ENCODE results near the gene EIF2S2. TPM values are rescaled to one million over a fixed set of nuclear protein-coding genes. Genes with fewer than 3 reads are reported as not detected.

Gene EIF2S2
- total and polyA plus RNA-seq, 2 donors (not counting 1 experiment from before 2014, with no cell fraction given), result 11.3 to 26.4 TPM

DNA sequence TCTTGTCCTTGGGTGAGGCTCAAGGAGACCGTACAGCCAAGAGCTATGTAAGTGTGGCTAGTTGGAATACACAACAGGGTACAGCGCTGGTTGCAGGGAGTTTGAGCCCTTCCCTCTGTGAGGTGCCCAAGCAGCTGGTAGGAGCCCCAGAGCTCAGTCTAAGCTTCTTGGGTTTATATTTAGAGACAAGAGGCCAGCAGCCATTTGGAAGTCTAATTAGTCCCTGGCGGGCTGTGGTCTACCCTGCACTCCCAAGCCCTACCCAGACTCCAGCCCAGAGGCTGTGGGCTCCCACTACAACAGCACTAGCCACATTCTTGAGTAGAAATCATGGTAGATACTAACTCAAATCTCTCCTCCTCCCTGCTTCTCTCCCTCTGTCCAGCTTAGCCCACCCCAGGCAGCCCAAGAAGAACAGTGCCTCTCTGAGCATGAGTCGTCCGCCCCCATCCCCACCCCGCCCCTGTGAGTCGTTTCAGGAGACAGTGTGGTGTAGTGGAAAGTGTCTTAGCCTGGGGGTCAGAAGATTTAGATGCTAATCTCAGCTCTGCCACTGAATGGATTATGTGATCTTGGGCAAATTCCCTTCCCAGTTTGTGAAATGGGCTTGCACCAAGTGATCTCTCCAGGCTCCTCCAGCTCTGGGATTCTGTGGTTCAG lies 37.8 kb downstream of the EIF2S2 start:
- H3K4me1 Mint-ChIP-seq, result peaks cover 8% of the 10 kb centered on the region
- no peaks in the 10 kb centered on the region for H3K27me3 ChIP-seq (replicated peaks in 1 of 4; ENCODE audit: control extremely low read depth in 1 of 4, control insufficient read depth in 3 of 4, insufficient read depth in 4 of 4, low read length in 3 of 4)
- no peak overlapping the region for H3K27ac Mint-ChIP-seq
- DNase-seq (no peak), ATAC-seq (ENCODE audit: low read depth) (no peak)
- no peak for TF ChIP-seq EZH2 (IDR thresholded peaks at IDR 0.05; ENCODE audit: borderline replicate concordance, insufficient read depth, low read depth, low read length, poor library complexity, severe bottlenecking)
- TF ChIP-seq, protein P1, sequence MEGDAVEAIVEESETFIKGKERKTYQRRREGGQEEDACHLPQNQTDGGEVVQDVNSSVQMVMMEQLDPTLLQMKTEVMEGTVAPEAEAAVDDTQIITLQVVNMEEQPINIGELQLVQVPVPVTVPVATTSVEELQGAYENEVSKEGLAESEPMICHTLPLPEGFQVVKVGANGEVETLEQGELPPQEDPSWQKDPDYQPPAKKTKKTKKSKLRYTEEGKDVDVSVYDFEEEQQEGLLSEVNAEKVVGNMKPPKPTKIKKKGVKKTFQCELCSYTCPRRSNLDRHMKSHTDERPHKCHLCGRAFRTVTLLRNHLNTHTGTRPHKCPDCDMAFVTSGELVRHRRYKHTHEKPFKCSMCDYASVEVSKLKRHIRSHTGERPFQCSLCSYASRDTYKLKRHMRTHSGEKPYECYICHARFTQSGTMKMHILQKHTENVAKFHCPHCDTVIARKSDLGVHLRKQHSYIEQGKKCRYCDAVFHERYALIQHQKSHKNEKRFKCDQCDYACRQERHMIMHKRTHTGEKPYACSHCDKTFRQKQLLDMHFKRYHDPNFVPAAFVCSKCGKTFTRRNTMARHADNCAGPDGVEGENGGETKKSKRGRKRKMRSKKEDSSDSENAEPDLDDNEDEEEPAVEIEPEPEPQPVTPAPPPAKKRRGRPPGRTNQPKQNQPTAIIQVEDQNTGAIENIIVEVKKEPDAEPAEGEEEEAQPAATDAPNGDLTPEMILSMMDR (IDR thresholded peaks at IDR 0.05), result no peak
- peaks cover 5 to 7% of the 10 kb centered on the region in 2 donors for H3K4me1 ChIP-seq (ENCODE audit: control insufficient read depth in 2 of 2, insufficient read depth in 2 of 2, low read length in 2 of 2)
- ChIA-PET CTCF (interaction anchor here (1.1 to 1.4 kb wide), 2 partner anchors 10 to 282 kb away, joined by 3 to 4 read pairs; no protein-coding TSS in a partner anchor), POLR2A (no interaction called here)
- no peak overlapping the region for H3K4me2 ChIP-seq (replicated peaks; ENCODE audit: low read depth, low read length, poor library complexity, severe bottlenecking)
- peaks cover 67% of the 10 kb centered on the region for H3K79me2 ChIP-seq (ENCODE audit: control insufficient read depth, insufficient read depth, low read length)
- H4K20me1 ChIP-seq (ENCODE audit: control insufficient read depth, insufficient read depth, low read length, poor library complexity, severe bottlenecking), result peaks cover 93% of the 10 kb centered on the region
- H2AFZ ChIP-seq (ENCODE audit: insufficient read depth, low read depth, low read length, poor library complexity, severe bottlenecking), result no peak overlapping the region
- no peak overlapping the region for H3K4me3 Mint-ChIP-seq
- no peaks in the 10 kb centered on the region for H3K27me3 Mint-ChIP-seq
- no peak overlapping the region for H3K4me3 ChIP-seq (ENCODE audit: control extremely low read depth in 1 of 5, extremely low read depth in 1 of 5, insufficient read depth in 1 of 5, low read depth in 2 of 5, low read length in 4 of 5)
- no peaks in the 10 kb centered on the region for H3K9me3 Mint-ChIP-seq (ENCODE audit: insufficient read depth)
- 88% methylated on average over 5 of the region's 7 CpGs for WGBS (ENCODE audit: insufficient coverage)
- H3K36me3 ChIP-seq (replicated peaks in 1 of 2; ENCODE audit: control extremely low read depth in 1 of 2, control insufficient read depth in 1 of 2, extremely low read depth in 1 of 2, insufficient read depth in 2 of 2, low read length in 1 of 2), result peaks cover 6 to 76% of the 10 kb centered on the region in 2 experiments
- intact Hi-C loops (cut with micrococcal nuclease), result no loop called here
- H3K9ac ChIP-seq (ENCODE audit: low read length), result no peak overlapping the region
- H3K9me3 ChIP-seq (ENCODE audit: control extremely low read depth in 1 of 3, control insufficient read depth in 2 of 3, insufficient read depth in 1 of 3, low read length in 2 of 3), result no peaks in the 10 kb centered on the region
- no peak overlapping the region for H3K27ac ChIP-seq (ENCODE audit: low read length in 2 of 2)

DNA sequence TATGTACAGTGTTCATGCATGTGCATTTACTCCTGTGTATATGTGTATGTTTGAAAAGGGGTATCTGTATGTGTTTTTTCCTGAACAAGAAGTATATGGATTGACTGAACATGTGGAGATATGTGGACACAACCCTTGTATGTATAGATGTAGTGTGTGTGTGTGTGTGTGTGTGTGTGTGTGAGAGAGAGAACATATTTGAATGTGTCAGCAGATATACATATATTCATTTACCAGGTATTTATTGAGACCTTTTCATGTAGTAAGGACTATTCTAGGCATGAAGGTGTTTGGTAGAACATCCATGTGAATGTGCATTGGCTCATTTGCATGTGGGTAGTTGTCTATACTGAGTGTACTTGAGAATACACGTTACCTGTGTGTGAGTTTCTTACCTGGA lies 39.3 kb downstream of the EIF2S2 start:
- H3K27ac Mint-ChIP-seq, result no peak overlapping the region
- H3K27me3 Mint-ChIP-seq, result no peaks in the 10 kb centered on the region

More for the DNA sequence above, 39.3 kb downstream of the EIF2S2 start:
- Histone ChIP-seq H4K20me1 (ENCODE audit: control insufficient read depth, insufficient read depth, low read length, poor library complexity, severe bottlenecking) (peaks cover 92% of the 10 kb centered on the region), H2AFZ (ENCODE audit: insufficient read depth, low read depth, low read length, poor library complexity, severe bottlenecking) (no peak overlapping the region), H3K4me3 (ENCODE audit: control extremely low read depth in 1 of 5, extremely low read depth in 1 of 5, insufficient read depth in 1 of 5, low read depth in 2 of 5, low read length in 4 of 5) (no peak overlapping the region), H3K4me2 (replicated peaks; ENCODE audit: low read depth, low read length, poor library complexity, severe bottlenecking) (no peak overlapping the region), H3K36me3 (replicated peaks in 1 of 2; ENCODE audit: control extremely low read depth in 1 of 2, control insufficient read depth in 1 of 2, extremely low read depth in 1 of 2, insufficient read depth in 2 of 2, low read length in 1 of 2) (peaks cover 4 to 61% of the 10 kb centered on the region in 2 experiments), H3K27ac (ENCODE audit: low read length in 2 of 2) (no peak overlapping the region), H3K27me3 (replicated peaks in 1 of 4; ENCODE audit: control extremely low read depth in 1 of 4, control insufficient read depth in 3 of 4, insufficient read depth in 4 of 4, low read length in 3 of 4) (no peaks in the 10 kb centered on the region), H3K9ac (ENCODE audit: low read length) (no peak overlapping the region), H3K4me1 (ENCODE audit: control insufficient read depth in 2 of 2, insufficient read depth in 2 of 2, low read length in 2 of 2) (peaks cover 9 to 13% of the 10 kb centered on the region in 2 donors), H3K79me2 (ENCODE audit: control insufficient read depth, insufficient read depth, low read length) (peaks cover 72% of the 10 kb centered on the region), H3K9me3 (ENCODE audit: control extremely low read depth in 1 of 3, control insufficient read depth in 2 of 3, insufficient read depth in 1 of 3, low read length in 2 of 3) (no peaks in the 10 kb centered on the region)
- DNase-seq, result no peak
- ChIA-PET CTCF (interaction anchor here (0.6 to 9.9 kb wide), 4 partner anchors 10 to 226 kb away, joined by 3 to 139 read pairs (median 6); no protein-coding TSS in a partner anchor), POLR2A (no interaction called here)
- Mint-ChIP-seq H3K9me3 (ENCODE audit: insufficient read depth) (no peaks in the 10 kb centered on the region), H3K4me1 (peaks cover 20% of the 10 kb centered on the region), H3K4me3 (no peak overlapping the region)
- intact Hi-C loops (cut with micrococcal nuclease), result no loop called here
- no peak for ATAC-seq (ENCODE audit: low read depth)
- TF ChIP-seq, protein P1 (IDR thresholded peaks at IDR 0.05), result no peak
- TF ChIP-seq EZH2 (IDR thresholded peaks at IDR 0.05; ENCODE audit: borderline replicate concordance, insufficient read depth, low read depth, low read length, poor library complexity, severe bottlenecking), result no peak
- WGBS (ENCODE audit: insufficient coverage), result 86% methylated on average over 1 of the region's 1 CpG
